Suprapubic skin (tissue), 4 donors: Measurements from ENCODE around the gene RIC3. TPM values are rescaled to one million over a fixed set of nuclear protein-coding genes. Genes with fewer than 3 reads are reported as not detected.

Source experiments
- DNase-seq, 2 donors: peaks; one replicate each; pipeline ENCODE4 v3.0.0-alpha.2; 2019; ENCODE audit warnings: low spot score in 2 of 2
- H3K27ac ChIP-seq: fragments of 200-600 bp; sonication (generic); one replicate; pipeline ENCODE4 v1.5.1; 2019
- H3K27me3 ChIP-seq: fragments of 200-600 bp; sonication (generic); one replicate; pipeline ENCODE4 v1.5.1; 2019
- H3K36me3 ChIP-seq: fragments of 200-600 bp; sonication (generic); one replicate; pipeline ENCODE4 v1.5.1; 2019
- H3K4me1 ChIP-seq: fragments of 200-600 bp; sonication (generic); one replicate; pipeline ENCODE4 v1.5.1; 2019
- H3K4me3 ChIP-seq: fragments of 200-600 bp; sonication (generic); one replicate; pipeline ENCODE4 v1.5.1; 2019; ENCODE audit warnings: mild to moderate bottlenecking
- H3K9me3 ChIP-seq: fragments of 200-600 bp; sonication (generic); one replicate; pipeline ENCODE4 v1.5.1; 2019
- CTCF ChIP-seq, 2 donors: fragments of 200-600 bp in 1 of 2; fragments of 450-650 bp in 1 of 2; sonication (generic) in 1 of 2; IDR thresholded peaks; one replicate each; pipeline ENCODE4 v1.5.1; 2016 to 2019; ENCODE audit warnings: antibody characterized with exemption in 2 of 2, mild to moderate bottlenecking in 1 of 2, moderate library complexity in 1 of 2
- EP300 ChIP-seq: sonication (generic); formaldehyde crosslinking; IDR thresholded peaks from one replicate; pipeline ENCODE4 v1.6.1; 2017; ENCODE audit warnings: antibody characterized with exemption
- POLR2A ChIP-seq, 2 donors: fragments of 450-650 bp; IDR thresholded peaks; one replicate each; pipeline ENCODE4 v1.6.1; 2017; ENCODE audit warnings: antibody characterized with exemption in 2 of 2, mild to moderate bottlenecking in 2 of 2, moderate library complexity in 2 of 2
- POLR2AphosphoS5 ChIP-seq, 3 donors: sonication (generic); formaldehyde crosslinking; IDR thresholded peaks; one replicate each; pipeline ENCODE4 v1.6.1; 2017; ENCODE audit warnings: antibody characterized with exemption in 3 of 3
- WGBS: methylation state at CpG from one replicate; pipeline ENCODE4 v1.1.5; 2018; 5-methylcytosine and 5-hydroxymethylcytosine counted together
- total RNA-seq, 4 donors: library from RNA; depleted of rRNA; stranded (reverse); fragments of >200 nt; gene quantifications; one replicate each; pipeline ENCODE4 v1.1.0, GENCODE V29; 2016

Gene RIC3
- total RNA-seq, 4 donors from 2014 or later = 20.5 to 118 (median 35.1) TPM

- H3K4me3 ChIP-seq = no peak overlapping the region
- no peaks in the 10 kb centered on the region for H3K4me1 ChIP-seq
- TF ChIP-seq POLR2A (IDR thresholded peaks at IDR 0.05) = no peak
- TF ChIP-seq EP300 = no peak
- TF ChIP-seq POLR2AphosphoS5 (IDR thresholded peaks at IDR 0.05) = no peak
- no peak for TF ChIP-seq CTCF (IDR thresholded peaks at IDR 0.05)
- no peaks in the 10 kb centered on the region for H3K27me3 ChIP-seq
- H3K27ac ChIP-seq = no peak overlapping the region
- H3K9me3 ChIP-seq = no peaks in the 10 kb centered on the region
- DNase-seq = no peak
- H3K36me3 ChIP-seq = peaks cover 46% of the 10 kb centered on the region
These were observed 59.1 kb downstream of the RIC3 start for GRCh38 chr11:8109675-8110074.

- no peak for TF ChIP-seq POLR2A (IDR thresholded peaks at IDR 0.05)
- no peak for TF ChIP-seq CTCF (IDR thresholded peaks at IDR 0.05)
- no peak for TF ChIP-seq EP300
- no peak for TF ChIP-seq POLR2AphosphoS5 (IDR thresholded peaks at IDR 0.05)
- no peaks in the 10 kb centered on the region for H3K27me3 ChIP-seq
- H3K9me3 ChIP-seq = no peaks in the 10 kb centered on the region
- no peak overlapping the region for H3K4me3 ChIP-seq
- WGBS = 80% methylated on average over 2 of the region's 2 CpGs
- no peak overlapping the region for H3K27ac ChIP-seq
- DNase-seq = no peak
- no peaks in the 10 kb centered on the region for H3K4me1 ChIP-seq
- H3K36me3 ChIP-seq = peaks cover 59% of the 10 kb centered on the region
These were observed 60.4 kb downstream of the RIC3 start for GRCh38 chr11:8108421-8108820.

- H3K4me1 ChIP-seq = no peaks in the 10 kb centered on the region
- no peak overlapping the region for H3K4me3 ChIP-seq
- no peak for DNase-seq
- peaks cover 66% of the 10 kb centered on the region for H3K36me3 ChIP-seq
- no peaks in the 10 kb centered on the region for H3K27me3 ChIP-seq
- H3K9me3 ChIP-seq = no peaks in the 10 kb centered on the region
- 79% methylated on average over 5 of the region's 5 CpGs for WGBS
- no peak overlapping the region for H3K27ac ChIP-seq
- TF ChIP-seq CTCF (IDR thresholded peaks at IDR 0.05) (no peak), EP300 (no peak), POLR2A (IDR thresholded peaks at IDR 0.05) (no peak), POLR2AphosphoS5 (IDR thresholded peaks at IDR 0.05) (no peak)
These were observed 61.2 kb downstream of the RIC3 start for GRCh38 chr11:8107642-8108041.

- DNase-seq = no peak
- TF ChIP-seq POLR2AphosphoS5 (IDR thresholded peaks at IDR 0.05) = no peak
- TF ChIP-seq POLR2A (IDR thresholded peaks at IDR 0.05) = no peak
- no peak for TF ChIP-seq EP300
- no peak for TF ChIP-seq CTCF (IDR thresholded peaks at IDR 0.05)
- Histone ChIP-seq H3K9me3 (no peaks in the 10 kb centered on the region), H3K36me3 (peaks cover 75% of the 10 kb centered on the region), H3K27ac (no peak overlapping the region), H3K4me1 (no peaks in the 10 kb centered on the region), H3K27me3 (no peaks in the 10 kb centered on the region), H3K4me3 (no peak overlapping the region)
- WGBS = 100% methylated on average over 2 of the region's 2 CpGs
These were observed 62.1 kb downstream of the RIC3 start for GRCh38 chr11:8106679-8107078.

- H3K27me3 ChIP-seq = no peaks in the 10 kb centered on the region
- 87% methylated on average over 3 of the region's 3 CpGs for WGBS
- no peaks in the 10 kb centered on the region for H3K4me1 ChIP-seq
- TF ChIP-seq CTCF (IDR thresholded peaks at IDR 0.05) (no peak), POLR2A (IDR thresholded peaks at IDR 0.05) (no peak), EP300 (no peak)
- DNase-seq = no peak
- H3K4me3 ChIP-seq = no peak overlapping the region
- no peaks in the 10 kb centered on the region for H3K9me3 ChIP-seq
- H3K27ac ChIP-seq = no peak overlapping the region
- peaks cover 84% of the 10 kb centered on the region for H3K36me3 ChIP-seq
These were observed 63.2 kb downstream of the RIC3 start for GRCh38 chr11:8105666-8106065.
